K562 (cell line): ENCODE measurements around the gene DEPDC4. TPM values are rescaled to one million over a fixed set of nuclear protein-coding genes. Genes with fewer than 3 reads are reported as not detected.

Experiments
- ESRRA ChIP-seq: fragments of 450-650 bp; IDR thresholded peaks from 2 replicates; pipeline ENCODE4 v1.6.1; 2014; ENCODE audit warnings: low read depth, mild to moderate bottlenecking, moderate library complexity, borderline replicate concordance
- FOXM1 ChIP-seq, 2 experiments: fragments of 450-650 bp in 1 of 2; sonication (generic) in 1 of 2; formaldehyde crosslinking in 1 of 2; IDR thresholded peaks; 2 replicates each; pipeline versions ENCODE4 v1.6.1 to v1.9.0; 2017 to 2022; ENCODE audit warnings: low read depth in 2 of 2, mild to moderate bottlenecking in 2 of 2, missing genetic modification reagents in 1 of 2, moderate library complexity in 1 of 2
- PPARD ChIP-seq: fragments of 250-450 bp; sonication (Bioruptor Pico); IDR thresholded peaks from 2 replicates; pipeline ENCODE4 v1.8.0; 2022; ENCODE audit warnings: inconsistent platforms, mild to moderate bottlenecking, moderate library complexity
- SAFB2 ChIP-seq: fragments of 200-400 bp; formaldehyde crosslinking; IDR thresholded peaks from 2 replicates; pipeline ENCODE4 v1.6.1; 2018; ENCODE audit warnings: borderline replicate concordance, low read length, low read depth, moderate library complexity; ENCODE audit not compliant: severe bottlenecking
- TARDBP ChIP-seq: fragments of 450-650 bp; IDR thresholded peaks from 2 replicates; pipeline ENCODE4 v1.6.1; 2016
- polyA plus RNA-seq, 8 experiments: library from polyadenylated mRNA; depleted of rRNA in 4 of 8; stranded (reverse) in 5 of 8; unstranded in 3 of 8; fragments of >200 nt; fragmentation: Nextera tagmentation in 2 of 8; fragmentation: Illumina TruSeq in 1 of 8; extraction: Ambion mirVana in 2 of 8; extraction: Trizol in 1 of 8; gene quantifications; 2 replicates each; pipeline versions ENCODE4 v1.2.1 to v1.2.3, GENCODE V29; 2011 to 2014; ENCODE audit warnings: inconsistent platforms in 1 of 8, missing spikeins in 1 of 8
- total RNA-seq, 7 experiments: library from RNA; depleted of rRNA in 6 of 7; stranded (reverse); fragments of >200 nt in 6 of 7; fragmentation: Illumina TruSeq in 2 of 7; extraction: Trizol in 2 of 7; gene quantifications; 2 replicates each; pipeline versions ENCODE4 v1.2.1 to v1.2.3, GENCODE V29; 2011 to 2021; ENCODE audit warnings: low replicate concordance in 1 of 7
- TF ChIP-seq, protein P1 (sequence below): fragments of 450-650 bp; formaldehyde crosslinking; IDR thresholded peaks from 2 replicates; pipeline ENCODE4 v1.4.0; 2020; ENCODE audit warnings: mild to moderate bottlenecking, moderate library complexity
- TF ChIP-seq, protein P2 (sequence below): fragments of 250-450 bp; sonication (Bioruptor Pico); IDR thresholded peaks from 2 replicates; pipeline ENCODE4 v1.5.0; 2021; ENCODE audit warnings: mild to moderate bottlenecking, moderate library complexity

Gene DEPDC4
- total and polyA plus RNA-seq, 9 of the 15 experiments (the other 6 are each of a cell fraction or from before 2014, with no cell fraction given), result 3.6 to 13.2 (median 7.4) TPM

DNA sequence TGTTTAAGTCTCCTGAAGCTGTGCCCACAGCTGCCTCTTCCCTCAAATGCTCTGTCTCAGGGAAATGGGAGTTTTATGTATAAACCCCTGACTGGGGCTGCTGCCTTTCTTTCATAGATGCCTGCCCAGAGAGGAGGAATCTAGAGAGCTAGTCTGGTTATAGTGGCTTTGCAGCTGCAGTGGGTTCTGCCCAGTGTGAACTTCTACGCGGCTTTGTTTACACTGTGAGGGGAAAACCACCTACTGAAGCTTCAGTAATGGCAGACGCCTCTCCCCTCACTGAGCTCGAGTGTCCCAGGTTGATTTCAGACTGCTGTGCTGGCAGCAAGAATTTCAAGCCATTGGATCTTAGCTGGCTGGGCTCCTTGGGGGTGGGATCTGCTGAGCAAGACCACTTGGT lies 37.0 kb upstream of the DEPDC4 start (continued):
- no peak for TF ChIP-seq SAFB2
- TF ChIP-seq FOXM1 (IDR thresholded peaks at IDR 0.05; ENCODE audit: low read depth), result no peak
- no peak for TF ChIP-seq FOXM1 (CRISPR knock-in tag; IDR thresholded peaks at IDR 0.05; ENCODE audit: low read depth)
- no peak for TF ChIP-seq TARDBP
- TF ChIP-seq, protein P1, sequence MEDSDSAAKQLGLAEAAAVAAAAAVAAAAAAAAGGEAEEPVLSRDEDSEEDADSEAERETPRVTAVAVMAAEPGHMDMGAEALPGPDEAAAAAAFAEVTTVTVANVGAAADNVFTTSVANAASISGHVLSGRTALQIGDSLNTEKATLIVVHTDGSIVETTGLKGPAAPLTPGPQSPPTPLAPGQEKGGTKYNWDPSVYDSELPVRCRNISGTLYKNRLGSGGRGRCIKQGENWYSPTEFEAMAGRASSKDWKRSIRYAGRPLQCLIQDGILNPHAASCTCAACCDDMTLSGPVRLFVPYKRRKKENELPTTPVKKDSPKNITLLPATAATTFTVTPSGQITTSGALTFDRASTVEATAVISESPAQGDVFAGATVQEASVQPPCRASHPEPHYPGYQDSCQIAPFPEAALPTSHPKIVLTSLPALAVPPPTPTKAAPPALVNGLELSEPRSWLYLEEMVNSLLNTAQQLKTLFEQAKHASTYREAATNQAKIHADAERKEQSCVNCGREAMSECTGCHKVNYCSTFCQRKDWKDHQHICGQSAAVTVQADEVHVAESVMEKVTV, result no peak
- no peak for TF ChIP-seq PPARD
- TF ChIP-seq ESRRA, result no peak
- TF ChIP-seq, protein P2, sequence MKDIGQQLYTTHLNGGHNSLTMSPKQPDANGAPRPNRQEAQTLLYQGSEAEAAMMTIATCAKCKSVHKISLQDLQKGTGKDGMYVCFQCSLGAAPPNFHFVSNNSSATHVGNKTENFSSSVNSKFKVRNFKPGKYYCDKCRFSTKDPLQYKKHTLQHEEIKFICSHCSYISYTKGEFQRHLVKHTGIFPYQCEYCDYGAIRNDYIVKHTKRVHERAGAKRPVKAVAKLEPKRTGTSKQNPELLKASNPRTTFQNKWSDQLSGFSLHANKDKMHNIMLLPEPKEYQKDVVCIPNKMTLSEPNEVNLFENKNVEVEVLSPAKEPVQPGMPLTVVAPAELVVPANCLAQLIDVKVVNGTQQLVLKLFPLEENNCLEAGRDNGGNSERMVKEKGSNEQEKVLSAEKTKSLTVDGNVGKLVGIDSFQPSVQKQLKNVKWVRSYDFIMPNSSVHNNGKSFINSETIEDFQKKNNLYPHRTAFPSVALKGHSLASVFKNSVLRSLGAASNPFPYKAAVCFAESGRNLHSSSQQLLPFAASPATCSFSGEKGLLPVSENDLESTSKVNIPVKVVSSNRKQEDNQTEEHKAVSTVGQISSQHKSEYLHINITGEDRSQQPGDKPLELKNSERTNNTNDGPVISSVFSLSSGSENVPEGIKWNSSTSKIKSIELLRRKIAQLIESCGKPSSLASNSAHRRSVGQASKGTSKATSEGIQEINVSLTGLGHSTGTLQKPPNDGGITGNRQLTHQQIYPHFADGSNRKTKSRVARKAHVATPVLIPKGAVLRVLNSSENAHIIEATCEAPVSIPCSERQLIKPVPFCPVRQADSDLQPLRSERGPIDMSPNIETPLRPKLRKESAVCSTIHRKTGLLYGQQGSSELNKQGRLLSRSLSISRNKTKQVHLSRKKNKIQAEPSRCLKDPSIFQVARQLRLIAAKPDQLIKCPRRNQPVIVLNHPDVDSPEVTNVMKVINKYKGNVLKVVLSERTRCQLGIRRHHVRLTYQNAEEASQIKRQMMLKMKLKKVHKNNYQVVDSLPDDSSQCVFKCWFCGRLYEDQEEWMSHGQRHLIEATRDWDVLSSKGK (CRISPR knock-in tag), result no peak
- TF ChIP-seq, all 486 proteins: peak for 0
